Liver (tissue), 9 donors: ENCODE measurements around the gene GPHN. TPM values are rescaled to one million over a fixed set of nuclear protein-coding genes. Genes with fewer than 3 reads are reported as not detected.

ENCODE experiments used
- DNase-seq: peaks from one replicate; pipeline ENCODE4 v3.0.0-alpha.2; 2017; ENCODE audit warnings: low spot score
- H3K27ac ChIP-seq, 2 donors: one replicate each; pipeline ENCODE4 v1.7.0; 2013; ENCODE audit warnings: inconsistent platforms in 2 of 2, low read length in 2 of 2, control low read depth in 1 of 2, low read depth in 1 of 2, mild to moderate bottlenecking in 1 of 2
- H3K27me3 ChIP-seq, 4 donors: one replicate each; pipeline versions ENCODE4 v1.6.1 to v1.7.0; 2013; ENCODE audit warnings: low read length in 3 of 4, inconsistent platforms in 1 of 4, mild to moderate bottlenecking in 1 of 4, moderate library complexity in 1 of 4; ENCODE audit not compliant: control insufficient read depth in 4 of 4, insufficient read depth in 4 of 4
- H3K36me3 ChIP-seq, 4 donors: one replicate each; pipeline versions ENCODE4 v1.6.1 to v1.7.0; 2013; ENCODE audit warnings: low read length in 3 of 4, mild to moderate bottlenecking in 3 of 4, low read depth in 1 of 4, moderate library complexity in 1 of 4; ENCODE audit not compliant: control insufficient read depth in 4 of 4, insufficient read depth in 3 of 4
- H3K4me1 ChIP-seq, 4 donors: one replicate each; pipeline versions ENCODE4 v1.6.1 to v1.7.0; 2013; ENCODE audit warnings: low read length in 3 of 4, mild to moderate bottlenecking in 3 of 4, moderate library complexity in 1 of 4; ENCODE audit not compliant: control insufficient read depth in 4 of 4, insufficient read depth in 4 of 4
- H3K4me3 ChIP-seq, 3 donors: one replicate each; pipeline versions ENCODE4 v1.6.1 to v1.7.0; 2013; ENCODE audit warnings: low read length in 3 of 3, control low read depth in 1 of 3, low read depth in 1 of 3, mild to moderate bottlenecking in 1 of 3
- H3K9ac ChIP-seq, 2 donors: one replicate each; pipeline ENCODE4 v1.7.0; 2013; ENCODE audit warnings: low read length in 2 of 2, mild to moderate bottlenecking in 2 of 2, moderate library complexity in 2 of 2, control low read depth in 1 of 2, low read depth in 1 of 2
- H3K9me3 ChIP-seq, 4 donors: one replicate each; pipeline versions ENCODE4 v1.6.1 to v1.7.0; 2013; ENCODE audit warnings: low read length in 3 of 4; ENCODE audit not compliant: control insufficient read depth in 4 of 4
- CTCF ChIP-seq: fragments of 150-350 bp; IDR thresholded peaks from 2 replicates; pipeline ENCODE4 v1.5.1; 2017; ENCODE audit warnings: improper control_type of control experiment, low read depth, low read length; ENCODE audit not compliant: missing input control
- EGR1 ChIP-seq, 2 donors: IDR thresholded peaks; 2 replicates each; pipeline ENCODE4 v1.6.1; 2016 to 2018; ENCODE audit warnings: antibody characterized with exemption in 2 of 2, low read depth in 2 of 2
- FOXA1 ChIP-seq: IDR thresholded peaks from 2 replicates; pipeline ENCODE4 v1.6.1; 2016; ENCODE audit warnings: antibody characterized with exemption
- FOXA2 ChIP-seq: IDR thresholded peaks from 2 replicates; pipeline ENCODE4 v1.6.1; 2016; ENCODE audit warnings: antibody characterized with exemption
- GABPA ChIP-seq, 2 donors: IDR thresholded peaks in 1 of 2; conservative IDR thresholded peaks in 1 of 2; 2 replicates each; pipeline ENCODE4 v1.6.1; 2016; ENCODE audit warnings: antibody characterized with exemption in 2 of 2, mild to moderate bottlenecking in 1 of 2, moderate library complexity in 1 of 2
- HNF4A ChIP-seq, 2 donors: conservative IDR thresholded peaks; 2 replicates each; pipeline ENCODE4 v1.6.1; 2016; ENCODE audit warnings: antibody characterized with exemption in 2 of 2, mild to moderate bottlenecking in 2 of 2
- HNF4G ChIP-seq: IDR thresholded peaks from 2 replicates; pipeline ENCODE4 v1.6.1; 2016; ENCODE audit warnings: antibody characterized with exemption
- JUND ChIP-seq, 2 donors: IDR thresholded peaks; 2 replicates each; pipeline ENCODE4 v1.6.1; 2016; ENCODE audit warnings: antibody characterized with exemption in 2 of 2
- MAX ChIP-seq: IDR thresholded peaks from 2 replicates; pipeline ENCODE4 v1.6.1; 2016; ENCODE audit warnings: antibody characterized with exemption
- NR2F2 ChIP-seq: IDR thresholded peaks from 2 replicates; pipeline ENCODE4 v1.6.1; 2016; ENCODE audit warnings: antibody characterized with exemption
- RAD21 ChIP-seq, 2 donors: IDR thresholded peaks; 2 replicates each; pipeline ENCODE4 v1.6.1; 2016; ENCODE audit warnings: antibody characterized with exemption in 2 of 2, mild to moderate bottlenecking in 2 of 2
- REST ChIP-seq: IDR thresholded peaks from 2 replicates; pipeline ENCODE4 v1.6.1; 2016; ENCODE audit warnings: antibody characterized with exemption, mild to moderate bottlenecking
- RXRA ChIP-seq, 2 donors: IDR thresholded peaks; 2 replicates each; pipeline ENCODE4 v1.6.1; 2017 to 2018; ENCODE audit warnings: antibody characterized with exemption in 2 of 2, mild to moderate bottlenecking in 1 of 2
- SP1 ChIP-seq: IDR thresholded peaks from 2 replicates; pipeline ENCODE4 v1.6.1; 2018; ENCODE audit warnings: antibody characterized with exemption, mild to moderate bottlenecking
- TAF1 ChIP-seq: conservative IDR thresholded peaks from 2 replicates; pipeline ENCODE4 v1.6.1; 2016; ENCODE audit warnings: antibody characterized with exemption, mild to moderate bottlenecking
- YY1 ChIP-seq: IDR thresholded peaks from 2 replicates; pipeline ENCODE4 v1.6.1; 2016; ENCODE audit warnings: antibody characterized with exemption, mild to moderate bottlenecking
- WGBS: extraction: QIAGEN DNeasy Blood & Tissue Kit; methylation state at CpG from one replicate; pipeline ENCODE4 v1.1.7; 2013; 5-methylcytosine and 5-hydroxymethylcytosine counted together
- polyA plus RNA-seq, 2 donors: library from polyadenylated mRNA; stranded (reverse) in 1 of 2; unstranded in 1 of 2; fragments of 200-250 nt in 1 of 2; fragments of >200 nt in 1 of 2; fragmentation: Nextera tagmentation in 1 of 2; extraction: Ambion mirVana in 1 of 2; gene quantifications; one replicate each; pipeline versions ENCODE4 v1.2.1 to v1.2.3, GENCODE V29; 2013 to 2015
- total RNA-seq, 2 donors: library from RNA; depleted of rRNA; stranded (reverse); fragments of >200 nt; gene quantifications; one replicate each; pipeline ENCODE4 v1.2.3, GENCODE V29; 2014
- TF ChIP-seq, protein P1 (sequence below): IDR thresholded peaks from 2 replicates; pipeline ENCODE4 v1.6.1; 2016; ENCODE audit warnings: antibody characterized with exemption
- TF ChIP-seq, protein P2 (sequence below): IDR thresholded peaks from 2 replicates; pipeline ENCODE4 v1.6.1; 2016; ENCODE audit warnings: antibody characterized with exemption
- donor health status: healthy.
- donor health status: healthy.
- donor health status: healthy.
- donor health status: healthy.
- donor health status: healthy.

Gene GPHN
- total and polyA plus RNA-seq, 4 donors, result 18.4 to 76.4 (median 47.4) TPM

GRCh38 chr14:67031920-67032774, 524.2 kb downstream of the GPHN start:
- Histone ChIP-seq H3K27me3 (no peaks in the 10 kb centered on the region), H3K36me3 (peaks cover 1 to 8% (median 6%) of the 10 kb centered on the region in 4 donors), H3K9me3 (no peaks in the 10 kb centered on the region), H3K27ac (no peak overlapping the region), H3K4me3 (no peak overlapping the region), H3K4me1 (no peaks in the 10 kb centered on the region), H3K9ac (no peak overlapping the region)
- TF ChIP-seq REST (no peak), JUND (IDR thresholded peaks at IDR 0.05) (no peak), EGR1 (IDR thresholded peaks at IDR 0.05; ENCODE audit: low read depth in 2 of 2) (no peak), SP1 (no peak), GABPA (IDR thresholded peaks at IDR 0.05 in 1 of 2, conservative IDR thresholded peaks at IDR 0.05 in 1 of 2) (no peak), RAD21 (IDR thresholded peaks at IDR 0.05) (no peak), TAF1 (no peak), NR2F2 (no peak), HNF4G (no peak), RXRA (IDR thresholded peaks at IDR 0.05) (no peak), FOXA1 (no peak), HNF4A (conservative IDR thresholded peaks at IDR 0.05) (no peak), FOXA2 (no peak), MAX (no peak), YY1 (no peak), CTCF (no peak)
- TF ChIP-seq, protein P1, sequence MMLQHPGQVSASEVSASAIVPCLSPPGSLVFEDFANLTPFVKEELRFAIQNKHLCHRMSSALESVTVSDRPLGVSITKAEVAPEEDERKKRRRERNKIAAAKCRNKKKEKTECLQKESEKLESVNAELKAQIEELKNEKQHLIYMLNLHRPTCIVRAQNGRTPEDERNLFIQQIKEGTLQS, result no peak
- TF ChIP-seq, protein P2, sequence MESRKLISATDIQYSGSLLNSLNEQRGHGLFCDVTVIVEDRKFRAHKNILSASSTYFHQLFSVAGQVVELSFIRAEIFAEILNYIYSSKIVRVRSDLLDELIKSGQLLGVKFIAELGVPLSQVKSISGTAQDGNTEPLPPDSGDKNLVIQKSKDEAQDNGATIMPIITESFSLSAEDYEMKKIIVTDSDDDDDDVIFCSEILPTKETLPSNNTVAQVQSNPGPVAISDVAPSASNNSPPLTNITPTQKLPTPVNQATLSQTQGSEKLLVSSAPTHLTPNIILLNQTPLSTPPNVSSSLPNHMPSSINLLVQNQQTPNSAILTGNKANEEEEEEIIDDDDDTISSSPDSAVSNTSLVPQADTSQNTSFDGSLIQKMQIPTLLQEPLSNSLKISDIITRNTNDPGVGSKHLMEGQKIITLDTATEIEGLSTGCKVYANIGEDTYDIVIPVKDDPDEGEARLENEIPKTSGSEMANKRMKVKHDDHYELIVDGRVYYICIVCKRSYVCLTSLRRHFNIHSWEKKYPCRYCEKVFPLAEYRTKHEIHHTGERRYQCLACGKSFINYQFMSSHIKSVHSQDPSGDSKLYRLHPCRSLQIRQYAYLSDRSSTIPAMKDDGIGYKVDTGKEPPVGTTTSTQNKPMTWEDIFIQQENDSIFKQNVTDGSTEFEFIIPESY, result no peak
- no peak for DNase-seq
- 97% methylated on average over 3 of the region's 3 CpGs for WGBS
